EL (cell line): ENCODE data around the gene NAP1L2.
"Not testable (repeated sequence)": the region's sequence is repeated elsewhere in the genome, so short reads cannot be mapped to it uniquely, and the experiment has no call there.

Experiments
- DNase-seq: peaks from one replicate; pipeline ENCODE4 v3.0.0-alpha.2; 2016

Gene NAP1L2, protein sequence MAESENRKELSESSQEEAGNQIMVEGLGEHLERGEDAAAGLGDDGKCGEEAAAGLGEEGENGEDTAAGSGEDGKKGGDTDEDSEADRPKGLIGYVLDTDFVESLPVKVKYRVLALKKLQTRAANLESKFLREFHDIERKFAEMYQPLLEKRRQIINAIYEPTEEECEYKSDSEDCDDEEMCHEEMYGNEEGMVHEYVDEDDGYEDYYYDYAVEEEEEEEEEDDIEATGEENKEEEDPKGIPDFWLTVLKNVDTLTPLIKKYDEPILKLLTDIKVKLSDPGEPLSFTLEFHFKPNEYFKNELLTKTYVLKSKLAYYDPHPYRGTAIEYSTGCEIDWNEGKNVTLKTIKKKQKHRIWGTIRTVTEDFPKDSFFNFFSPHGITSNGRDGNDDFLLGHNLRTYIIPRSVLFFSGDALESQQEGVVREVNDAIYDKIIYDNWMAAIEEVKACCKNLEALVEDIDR

DNA sequence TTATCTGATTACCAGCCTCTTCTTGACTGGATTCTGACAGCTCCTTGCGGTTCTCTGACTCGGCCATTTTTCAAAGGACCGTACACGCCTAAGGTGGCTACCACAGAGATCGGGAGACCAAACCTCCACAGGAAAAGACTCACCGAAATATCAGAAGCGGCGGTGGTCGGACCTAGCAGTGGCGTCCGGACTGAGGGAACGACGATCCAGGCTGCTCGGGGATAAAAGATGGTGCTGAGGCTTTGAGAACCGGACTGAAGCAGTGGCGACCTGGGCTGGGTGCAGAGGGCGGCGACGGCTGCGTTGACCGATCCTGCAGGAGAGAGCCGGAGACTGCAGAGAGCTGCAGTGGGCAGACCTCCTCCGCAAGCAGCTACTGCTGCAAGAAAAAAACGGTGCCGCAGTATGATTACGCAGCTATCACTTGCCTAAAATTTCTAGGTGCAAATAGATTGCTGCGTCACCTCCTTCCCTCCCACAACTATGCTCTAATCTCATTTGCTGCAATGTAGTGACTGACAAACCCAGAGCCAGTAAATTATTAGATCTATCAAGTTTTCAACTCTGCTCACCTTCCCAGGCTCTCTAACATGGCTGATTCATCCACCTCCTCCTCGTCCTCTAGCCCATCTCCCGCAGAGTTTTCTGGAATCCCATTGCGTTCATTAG lies at the start of gene NAP1L2:
NAP1L2 (minus strand) TSS at position 426 of the 669 bp plus-strand sequence; CDS start at position 67, 359 bp downstream.
- peak; percentile 0 for DNase-seq

DNA sequence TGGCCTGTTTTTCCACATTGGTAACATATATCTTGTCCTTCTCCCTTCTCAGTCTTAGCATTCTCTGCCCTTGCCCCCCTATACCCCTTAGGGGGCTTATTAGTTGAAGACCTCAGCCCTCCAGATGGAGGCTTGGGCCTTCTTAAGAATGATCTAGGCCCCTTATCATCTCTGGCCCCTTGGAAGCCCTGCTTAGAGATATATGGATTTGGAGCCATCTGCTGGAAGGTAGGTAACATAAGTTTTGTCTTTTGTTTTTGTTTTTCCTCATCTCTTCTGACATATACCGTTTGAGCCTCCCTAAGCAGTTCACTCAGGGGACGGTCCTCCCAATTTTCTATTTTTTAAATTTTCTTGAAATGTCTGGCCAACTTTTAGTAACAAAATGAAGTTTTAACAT lies 48.3 kb upstream of the NAP1L2 start:
- DNase-seq = peak; percentile 1

DNA sequence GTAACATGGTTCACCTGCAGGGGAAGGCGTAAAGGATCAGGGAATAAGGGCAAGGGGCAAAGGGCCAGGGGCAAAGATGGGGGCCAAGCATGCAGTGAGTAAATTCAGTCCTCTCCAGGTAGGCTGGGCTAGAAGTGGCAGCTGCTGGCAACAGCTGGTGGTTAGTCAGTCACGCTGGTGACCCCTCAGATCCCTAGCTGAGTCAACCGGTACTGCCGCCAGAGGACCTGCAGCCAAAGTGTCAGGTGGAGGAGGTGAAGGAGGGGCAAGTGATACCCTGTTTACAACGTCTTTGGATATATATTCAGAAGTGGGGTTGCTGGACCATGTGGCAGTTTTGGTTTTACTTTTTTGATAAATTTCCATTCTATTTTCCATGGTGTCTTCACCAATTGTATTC lies 24.6 kb upstream of the NAP1L2 start:
- DNase-seq = no peak

DNA sequence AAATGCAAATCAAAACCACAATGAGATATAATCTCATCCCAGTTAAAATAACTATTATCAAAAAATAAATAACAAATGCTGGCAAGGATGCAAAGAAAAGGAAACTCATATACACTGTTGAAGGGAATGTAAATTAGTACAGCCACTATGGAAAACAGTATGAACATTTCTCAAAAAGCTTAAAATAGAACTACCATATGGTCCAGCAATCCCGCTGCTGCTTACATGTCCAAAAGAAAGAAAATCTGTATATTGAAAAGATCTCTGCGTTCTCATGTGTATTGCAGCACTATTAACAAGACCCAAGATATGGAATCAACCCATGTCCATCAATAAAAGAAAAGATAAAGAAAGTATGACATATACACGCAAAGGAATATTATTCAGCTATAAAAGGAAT lies 3.0 kb upstream of the NAP1L2 start:
- DNase-seq = no peak

DNA sequence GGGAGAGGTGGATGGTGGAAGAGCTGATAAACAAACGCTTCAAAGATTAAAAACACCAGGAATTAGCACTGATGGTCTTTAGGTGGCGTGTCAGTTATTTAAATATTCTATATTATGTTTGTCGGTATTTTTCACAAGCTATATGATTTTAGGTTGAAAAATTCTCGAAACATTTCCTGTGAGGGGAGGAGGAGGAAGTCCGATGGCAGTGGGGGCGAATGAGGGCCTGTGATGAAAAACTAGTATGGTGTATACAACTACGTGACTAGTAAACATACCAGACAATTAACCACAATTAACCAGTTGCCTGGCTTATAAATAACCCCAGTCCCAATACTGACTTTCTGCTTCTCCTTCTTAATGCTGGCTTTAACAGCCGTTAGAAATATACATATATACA lies 595 bp upstream of the NAP1L2 start:
- no peak for DNase-seq

DNA sequence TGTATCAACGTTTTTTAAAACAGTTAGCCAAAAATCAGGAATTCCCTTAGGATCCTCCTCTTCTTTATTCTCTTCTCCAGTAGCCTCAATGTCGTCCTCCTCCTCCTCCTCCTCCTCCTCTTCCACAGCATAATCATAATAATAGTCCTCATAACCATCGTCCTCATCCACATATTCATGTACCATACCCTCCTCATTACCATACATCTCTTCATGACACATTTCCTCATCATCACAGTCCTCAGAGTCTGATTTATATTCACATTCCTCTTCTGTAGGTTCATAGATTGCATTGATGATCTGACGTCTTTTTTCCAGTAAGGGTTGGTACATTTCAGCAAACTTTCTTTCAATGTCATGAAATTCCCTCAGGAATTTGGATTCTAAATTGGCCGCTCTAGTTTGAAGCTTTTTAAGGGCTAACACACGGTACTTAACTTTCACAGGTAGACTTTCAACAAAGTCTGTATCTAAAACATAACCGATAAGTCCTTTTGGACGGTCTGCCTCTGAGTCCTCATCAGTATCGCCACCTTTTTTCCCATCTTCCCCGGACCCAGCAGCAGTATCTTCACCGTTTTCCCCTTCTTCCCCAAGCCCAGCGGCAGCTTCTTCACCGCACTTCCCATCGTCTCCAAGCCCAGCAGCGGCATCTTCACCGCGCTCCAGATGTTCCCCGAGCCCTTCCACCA lies 771 bp downstream of the NAP1L2 start:
- DNase-seq = no peak

DNA sequence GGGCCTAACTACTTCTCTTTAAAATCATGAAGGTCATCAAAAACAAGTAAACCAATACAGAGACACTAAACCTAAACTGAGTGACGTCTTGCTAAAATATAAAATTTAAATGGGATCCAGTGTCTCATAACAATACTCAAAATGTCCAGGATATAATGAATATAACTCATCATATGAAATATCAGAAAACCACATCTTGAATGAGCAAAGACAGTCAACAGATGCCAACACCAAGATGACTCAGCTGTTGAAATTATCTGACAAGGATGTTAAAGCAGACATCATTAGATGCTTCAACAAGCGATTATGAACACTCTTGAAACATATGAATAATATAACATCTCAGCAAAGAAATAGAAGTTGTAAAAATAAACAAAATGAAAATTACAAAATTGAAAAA lies 8.3 kb downstream of the NAP1L2 start:
- DNase-seq = no peak

DNA sequence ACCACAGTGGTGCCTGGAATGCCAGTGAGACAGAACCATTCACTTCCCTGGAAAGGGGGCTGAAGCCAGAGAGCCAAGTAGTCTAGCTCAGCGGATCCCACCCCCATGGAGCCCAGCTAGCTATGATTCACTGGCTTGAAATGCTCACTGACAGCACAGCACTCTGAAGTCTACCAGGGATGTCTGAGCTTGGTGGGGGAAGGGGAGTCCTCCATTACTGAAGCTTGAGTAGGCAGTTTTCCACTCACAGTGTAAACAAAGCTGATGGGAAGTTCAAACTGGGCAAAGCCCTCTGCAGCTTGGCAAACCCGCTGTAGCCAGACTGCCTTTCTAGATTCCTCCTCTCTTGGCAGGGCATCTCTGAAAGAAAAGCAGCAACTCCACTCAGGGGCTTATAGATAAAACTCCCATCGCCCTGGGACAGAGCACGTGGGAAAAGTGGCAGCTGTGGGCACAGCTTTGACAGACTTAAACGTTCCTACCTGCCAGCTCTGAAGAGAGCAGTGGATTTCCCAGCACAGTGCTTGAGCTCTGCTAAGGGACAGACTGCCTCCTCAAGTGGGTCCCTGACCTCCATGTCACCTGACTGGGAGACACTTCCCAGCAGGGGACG lies 32.0 kb downstream of the NAP1L2 start:
- DNase-seq = no peak

DNA sequence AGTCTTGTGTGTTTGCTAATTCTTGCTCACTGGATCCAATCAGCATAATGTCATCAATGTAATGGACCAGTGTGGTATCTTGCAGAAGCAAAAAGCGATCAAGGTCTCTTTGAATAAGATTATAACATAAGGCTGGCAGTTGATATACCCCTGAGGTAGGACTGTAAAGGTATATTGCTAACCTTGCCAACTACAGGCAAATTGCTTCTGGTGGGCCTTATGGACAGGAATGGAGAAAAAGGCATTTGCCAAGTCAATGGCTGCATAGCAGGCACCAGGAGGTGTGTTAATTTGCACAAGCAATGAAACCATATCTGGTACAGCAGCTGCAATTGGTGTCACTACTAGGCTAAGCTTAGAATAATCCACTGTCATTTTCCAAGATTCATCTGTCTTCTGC lies 45.7 kb downstream of the NAP1L2 start:
- DNase-seq = not testable (repeated sequence)
